Smooth muscle cell (in vitro differentiated cells): Measurements from ENCODE around the gene TOM1L1. TPM values are rescaled to one million over a fixed set of nuclear protein-coding genes. Genes with fewer than 3 reads are reported as not detected.
"Not testable (repeated sequence)": the region's sequence is repeated elsewhere in the genome, so short reads cannot be mapped to it uniquely, and the experiment has no call there.

Experiments used
- DNase-seq: peaks from one replicate; lab custom pipeline; 2025; ENCODE audit not compliant: unreplicated experiment; lab: John Stamatoyannopoulos, UW
- H2AFZ ChIP-seq: fragments of 200-600 bp; sonication (generic); 2 replicates; pipeline ENCODE4 v1.6.0; 2016; ENCODE audit warnings: antibody characterized with exemption, low read depth, mild to moderate bottlenecking
- H3F3A ChIP-seq: fragments of 200-600 bp; sonication (generic); 2 replicates; pipeline ENCODE4 v1.6.0; 2017; ENCODE audit warnings: antibody characterized with exemption, low read depth
- H3K27ac ChIP-seq: fragments of 200-600 bp; sonication (generic); 2 replicates; pipeline ENCODE4 v1.5.1; 2016; ENCODE audit warnings: low read depth, mild to moderate bottlenecking
- H3K27me3 ChIP-seq: fragments of 200-600 bp; sonication (generic); 2 replicates; pipeline ENCODE4 v1.6.1; 2016; ENCODE audit warnings: low read depth, mild to moderate bottlenecking
- H3K36me3 ChIP-seq: fragments of 200-600 bp; sonication (generic); 2 replicates; pipeline ENCODE4 v1.5.1; 2016; ENCODE audit warnings: low read depth
- H3K4me1 ChIP-seq: fragments of 200-600 bp; sonication (generic); 2 replicates; pipeline ENCODE4 v1.5.1; 2016; ENCODE audit warnings: low read depth
- H3K4me2 ChIP-seq: fragments of 200-600 bp; sonication (generic); 2 replicates; pipeline ENCODE4 v1.6.0; 2016; ENCODE audit warnings: mild to moderate bottlenecking
- H3K4me3 ChIP-seq: fragments of 200-600 bp; sonication (generic); 2 replicates; pipeline ENCODE4 v1.5.1; 2016; ENCODE audit warnings: mild to moderate bottlenecking
- H3K79me2 ChIP-seq: fragments of 200-600 bp; sonication (generic); 2 replicates; pipeline ENCODE4 v1.6.0; 2016; ENCODE audit warnings: low read depth, mild to moderate bottlenecking
- H3K9ac ChIP-seq: fragments of 200-600 bp; sonication (generic); 2 replicates; pipeline ENCODE4 v1.6.0; 2016; ENCODE audit warnings: low read depth
- H3K9me3 ChIP-seq: fragments of 200-600 bp; sonication (generic); replicated peaks from 2 replicates; pipeline ENCODE4 v1.5.1; 2016; ENCODE audit warnings: low read depth
- H4K20me1 ChIP-seq: fragments of 200-600 bp; sonication (generic); 2 replicates; pipeline ENCODE4 v1.6.0; 2016; ENCODE audit warnings: low read depth
- CTCF ChIP-seq: fragments of 200-600 bp; sonication (generic); IDR thresholded peaks from 2 replicates; pipeline ENCODE4 v1.5.1; 2017; ENCODE audit warnings: borderline replicate concordance, mild to moderate bottlenecking, antibody characterized with exemption; ENCODE audit not compliant: insufficient read depth, poor library complexity, severe bottlenecking
- WGBS: methylation state at CpG from one replicate; pipeline ENCODE4 v1.1.7; 2016; ENCODE audit warnings: low lambda C conversion rate; 5-methylcytosine and 5-hydroxymethylcytosine counted together
- polyA plus RNA-seq: library from polyadenylated mRNA; unstranded; fragments of >200 nt; fragmentation: Nextera tagmentation; extraction: Ambion mirVana; gene quantifications from 2 replicates; pipeline ENCODE4 v1.2.1, GENCODE V29; 2016
- total RNA-seq: library from RNA; depleted of rRNA; stranded (reverse); fragments of >200 nt; gene quantifications from 2 replicates; pipeline ENCODE4 v1.2.3, GENCODE V29; 2014

The TOM1L1 gene
- total and polyA plus RNA-seq, 2 experiments from 2014 or later = 3.9 to 8.5 TPM

DNA sequence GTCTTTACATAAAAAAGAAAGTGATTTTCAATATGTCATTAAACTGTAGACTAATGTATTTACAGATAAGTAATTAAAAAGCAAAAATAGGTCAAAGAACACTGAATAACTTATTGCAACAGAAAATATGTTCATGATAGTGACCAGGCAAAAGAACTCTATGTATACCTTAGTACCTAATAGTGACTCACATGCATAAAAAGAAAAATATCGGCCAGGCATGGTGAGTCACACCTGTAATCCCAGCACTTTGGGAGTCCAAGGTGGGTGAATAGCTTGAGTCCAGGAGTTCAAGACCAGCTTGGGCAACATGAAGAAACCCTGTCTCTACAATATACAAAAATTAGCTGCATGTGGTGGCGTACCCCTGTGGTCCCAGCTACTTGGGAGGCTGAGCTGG lies 33.0 kb upstream of the TOM1L1 start:
- H3K4me3 ChIP-seq = no peak overlapping the region
- no peak for TF ChIP-seq CTCF
- DNase-seq = no peak
- WGBS = 93% methylated on average over 2 of the region's 2 CpGs
- H2AFZ ChIP-seq = no peak overlapping the region
- no peaks in the 10 kb centered on the region for H3K79me2 ChIP-seq
- H3K27me3 ChIP-seq = no peaks in the 10 kb centered on the region
- no peak overlapping the region for H3K27ac ChIP-seq
- no peaks in the 10 kb centered on the region for H3K36me3 ChIP-seq
- no peaks in the 10 kb centered on the region for H4K20me1 ChIP-seq
- no peaks in the 10 kb centered on the region for H3K4me1 ChIP-seq
- H3K4me2 ChIP-seq = no peak overlapping the region
- no peaks in the 10 kb centered on the region for H3K9me3 ChIP-seq
- H3F3A ChIP-seq = no peaks in the 10 kb centered on the region
- no peak overlapping the region for H3K9ac ChIP-seq

- no peak for TF ChIP-seq CTCF
- no peaks in the 10 kb centered on the region for H3K79me2 ChIP-seq
- no peaks in the 10 kb centered on the region for H3K27me3 ChIP-seq
- DNase-seq = no peak
- H3K9me3 ChIP-seq = no peaks in the 10 kb centered on the region
- H3K9ac ChIP-seq = no peak overlapping the region
- H2AFZ ChIP-seq = no peak overlapping the region
- no peaks in the 10 kb centered on the region for H3K4me1 ChIP-seq
- no peaks in the 10 kb centered on the region for H3K36me3 ChIP-seq
- H3K27ac ChIP-seq = no peak overlapping the region
- no peak overlapping the region for H3K4me3 ChIP-seq
- H4K20me1 ChIP-seq = no peaks in the 10 kb centered on the region
- WGBS = 91% methylated on average over 1 of the region's 1 CpG
- no peak overlapping the region for H3K4me2 ChIP-seq
- H3F3A ChIP-seq = no peaks in the 10 kb centered on the region
These were observed 29.9 kb upstream of the TOM1L1 start for GRCh38 chr17:54870671-54871175.

DNA sequence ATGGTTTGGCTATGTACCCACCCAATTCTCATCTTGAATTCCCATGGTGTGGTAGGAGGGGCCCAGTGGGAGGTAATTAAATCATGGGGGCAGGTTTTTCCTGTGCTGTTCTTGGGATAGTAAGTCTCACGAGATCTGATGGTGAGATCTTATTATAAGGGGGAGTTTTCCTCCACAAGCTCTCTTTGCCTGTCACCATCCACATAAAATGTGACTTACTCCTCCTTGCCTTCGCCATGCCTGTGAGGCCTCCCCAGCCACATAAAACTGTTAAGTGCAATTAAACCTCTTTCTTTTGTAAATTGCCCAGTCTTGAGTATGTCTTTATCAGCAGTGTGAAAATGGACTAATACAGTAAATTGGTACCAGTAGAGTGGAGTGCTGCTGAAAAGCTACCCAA lies 24.7 kb upstream of the TOM1L1 start:
- H2AFZ ChIP-seq, DNase-seq, H3K27ac ChIP-seq, H3K27me3 ChIP-seq, H3F3A ChIP-seq, H3K4me1 ChIP-seq, H4K20me1 ChIP-seq, H3K4me3 ChIP-seq, H3K9me3 ChIP-seq, H3K36me3 ChIP-seq, H3K9ac ChIP-seq, H3K4me2 ChIP-seq, H3K79me2 ChIP-seq: not testable (repeated sequence)
- WGBS = 59% methylated on average over 2 of the region's 2 CpGs

- no peaks in the 10 kb centered on the region for H3K27me3 ChIP-seq
- DNase-seq = no peak
- no peak overlapping the region for H3K4me2 ChIP-seq
- H3K9ac ChIP-seq = no peak overlapping the region
- no peaks in the 10 kb centered on the region for H3K4me1 ChIP-seq
- 75% methylated on average over 6 of the region's 6 CpGs for WGBS
- H3K36me3 ChIP-seq = no peaks in the 10 kb centered on the region
- H3K9me3 ChIP-seq = no peaks in the 10 kb centered on the region
- no peak overlapping the region for H3K4me3 ChIP-seq
- H4K20me1 ChIP-seq = no peaks in the 10 kb centered on the region
- H3K27ac ChIP-seq = no peak overlapping the region
- TF ChIP-seq CTCF = no peak
- no peaks in the 10 kb centered on the region for H3K79me2 ChIP-seq
- no peaks in the 10 kb centered on the region for H3F3A ChIP-seq
- H2AFZ ChIP-seq = no peak overlapping the region
These were observed 23.9 kb upstream of the TOM1L1 start for GRCh38 chr17:54876656-54877195.
